ENCODE data around the gene EVC2.

GRCh38 chr4:5630762-5631161 lies 77.6 kb downstream of the EVC2 start:
- TF ChIP-seq, protein P1, sequence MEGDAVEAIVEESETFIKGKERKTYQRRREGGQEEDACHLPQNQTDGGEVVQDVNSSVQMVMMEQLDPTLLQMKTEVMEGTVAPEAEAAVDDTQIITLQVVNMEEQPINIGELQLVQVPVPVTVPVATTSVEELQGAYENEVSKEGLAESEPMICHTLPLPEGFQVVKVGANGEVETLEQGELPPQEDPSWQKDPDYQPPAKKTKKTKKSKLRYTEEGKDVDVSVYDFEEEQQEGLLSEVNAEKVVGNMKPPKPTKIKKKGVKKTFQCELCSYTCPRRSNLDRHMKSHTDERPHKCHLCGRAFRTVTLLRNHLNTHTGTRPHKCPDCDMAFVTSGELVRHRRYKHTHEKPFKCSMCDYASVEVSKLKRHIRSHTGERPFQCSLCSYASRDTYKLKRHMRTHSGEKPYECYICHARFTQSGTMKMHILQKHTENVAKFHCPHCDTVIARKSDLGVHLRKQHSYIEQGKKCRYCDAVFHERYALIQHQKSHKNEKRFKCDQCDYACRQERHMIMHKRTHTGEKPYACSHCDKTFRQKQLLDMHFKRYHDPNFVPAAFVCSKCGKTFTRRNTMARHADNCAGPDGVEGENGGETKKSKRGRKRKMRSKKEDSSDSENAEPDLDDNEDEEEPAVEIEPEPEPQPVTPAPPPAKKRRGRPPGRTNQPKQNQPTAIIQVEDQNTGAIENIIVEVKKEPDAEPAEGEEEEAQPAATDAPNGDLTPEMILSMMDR (IDR thresholded peaks at IDR 0.05) = no peak
- TF ChIP-seq POLR2A (IDR thresholded peaks at IDR 0.05) = no peak
